ENCODE measurements around the gene LYG1. TPM values are rescaled to one million over a fixed set of nuclear protein-coding genes. Genes with fewer than 3 reads are reported as not detected.

LYG1 gene
- polyA plus RNA-seq, 1 donor (not counting 4 experiments of a cell fraction or from before 2014, with no cell fraction given) = 1.1 TPM

GRCh38 chr2:99317161-99317872 is 16.3 kb upstream of the LYG1 start:
- H3K9me3 ChIP-seq (ENCODE audit: control insufficient read depth, low read depth, low read length) = no peaks in the 10 kb centered on the region
- TF ChIP-seq EZH2 (IDR thresholded peaks at IDR 0.05; ENCODE audit: low read length) = no peak
- TF ChIP-seq, protein P1, sequence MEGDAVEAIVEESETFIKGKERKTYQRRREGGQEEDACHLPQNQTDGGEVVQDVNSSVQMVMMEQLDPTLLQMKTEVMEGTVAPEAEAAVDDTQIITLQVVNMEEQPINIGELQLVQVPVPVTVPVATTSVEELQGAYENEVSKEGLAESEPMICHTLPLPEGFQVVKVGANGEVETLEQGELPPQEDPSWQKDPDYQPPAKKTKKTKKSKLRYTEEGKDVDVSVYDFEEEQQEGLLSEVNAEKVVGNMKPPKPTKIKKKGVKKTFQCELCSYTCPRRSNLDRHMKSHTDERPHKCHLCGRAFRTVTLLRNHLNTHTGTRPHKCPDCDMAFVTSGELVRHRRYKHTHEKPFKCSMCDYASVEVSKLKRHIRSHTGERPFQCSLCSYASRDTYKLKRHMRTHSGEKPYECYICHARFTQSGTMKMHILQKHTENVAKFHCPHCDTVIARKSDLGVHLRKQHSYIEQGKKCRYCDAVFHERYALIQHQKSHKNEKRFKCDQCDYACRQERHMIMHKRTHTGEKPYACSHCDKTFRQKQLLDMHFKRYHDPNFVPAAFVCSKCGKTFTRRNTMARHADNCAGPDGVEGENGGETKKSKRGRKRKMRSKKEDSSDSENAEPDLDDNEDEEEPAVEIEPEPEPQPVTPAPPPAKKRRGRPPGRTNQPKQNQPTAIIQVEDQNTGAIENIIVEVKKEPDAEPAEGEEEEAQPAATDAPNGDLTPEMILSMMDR (optimal IDR thresholded peaks at IDR 0.05 in 1 of 3, IDR thresholded peaks at IDR 0.05 in 1 of 3, conservative IDR thresholded peaks at IDR 0.05 in 1 of 3; ENCODE audit: extremely low read depth in 1 of 3, insufficient read depth in 2 of 3, low read length in 3 of 3) = no peak
- no peaks in the 10 kb centered on the region for H3K27me3 ChIP-seq (ENCODE audit: control insufficient read depth, extremely low read depth, insufficient read depth, low read length)
- no peak overlapping the region for H3K4me3 ChIP-seq (ENCODE audit: control insufficient read depth in 2 of 3, extremely low read depth in 1 of 3, insufficient read depth in 2 of 3, low read depth in 1 of 3, low read length in 3 of 3)
- H3K27ac ChIP-seq (ENCODE audit: control insufficient read depth, insufficient read depth, low read length) = no peak overlapping the region
- no peaks in the 10 kb centered on the region for H3K4me1 ChIP-seq (ENCODE audit: control insufficient read depth, extremely low read depth, insufficient read depth, low read length)
- dilution Hi-C loops (cut with MboI; ENCODE audit: extremely low pct_ligation_motif_present, low sequenced_read_pairs) = no loop called here
- H4K20me1 ChIP-seq (ENCODE audit: control insufficient read depth, extremely low read depth, insufficient read depth, low read length) = no peaks in the 10 kb centered on the region
- no peak overlapping the region for H3K4me2 ChIP-seq (ENCODE audit: control insufficient read depth, extremely low read depth, insufficient read depth, low read depth, low read length)
- H3K36me3 ChIP-seq (ENCODE audit: control insufficient read depth in 2 of 2, extremely low read depth in 1 of 2, insufficient read depth in 2 of 2, low read length in 2 of 2) = peaks cover 13 to 21% of the 10 kb centered on the region in 2 experiments
- no peaks in the 10 kb centered on the region for H3K9me1 ChIP-seq (ENCODE audit: control insufficient read depth, extremely low read depth, insufficient read depth, low read length)
- FAIRE-seq (no peak), DNase-seq (ENCODE audit: low read depth, low spot score) (no peak)
- no peak overlapping the region for H3K9ac ChIP-seq (ENCODE audit: control insufficient read depth, extremely low read depth, insufficient read depth, low read length)
- H3K79me2 ChIP-seq (ENCODE audit: control insufficient read depth, insufficient read depth, low read length) = peaks cover 2% of the 10 kb centered on the region
- H2AFZ ChIP-seq (ENCODE audit: control insufficient read depth, low read length) = no peak overlapping the region

DNA sequence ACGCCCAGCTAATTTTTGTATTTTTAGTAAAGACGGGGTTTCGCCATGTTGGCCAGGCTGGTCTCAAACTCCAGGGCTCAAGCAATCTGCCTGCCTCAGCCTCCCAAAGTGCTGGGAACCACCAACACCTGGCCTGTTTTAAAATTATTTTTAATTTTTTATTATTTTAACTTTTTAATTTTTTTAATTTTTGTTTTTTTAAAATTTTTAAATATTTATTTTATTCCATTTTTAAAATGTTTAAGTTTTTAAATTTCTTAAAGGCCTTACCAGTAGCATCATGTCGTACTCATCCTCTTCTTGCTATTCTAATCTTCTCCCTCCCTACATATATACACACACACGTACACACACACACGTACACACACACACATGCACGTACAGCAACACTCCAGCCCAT is 1.4 kb downstream of the LYG1 start:
- Histone ChIP-seq H3K79me2 (ENCODE audit: control insufficient read depth, insufficient read depth, low read length) (no peaks in the 10 kb centered on the region), H3K4me2 (ENCODE audit: control insufficient read depth, extremely low read depth, insufficient read depth, low read depth, low read length) (no peak overlapping the region), H3K9ac (ENCODE audit: control insufficient read depth, extremely low read depth, insufficient read depth, low read length) (no peak overlapping the region), H3K9me1 (ENCODE audit: control insufficient read depth, extremely low read depth, insufficient read depth, low read length) (no peaks in the 10 kb centered on the region), H3K27ac (ENCODE audit: control insufficient read depth, insufficient read depth, low read length) (no peak overlapping the region), H3K4me1 (ENCODE audit: control insufficient read depth, extremely low read depth, insufficient read depth, low read length) (no peaks in the 10 kb centered on the region), H3K4me3 (ENCODE audit: control insufficient read depth in 2 of 3, extremely low read depth in 1 of 3, insufficient read depth in 2 of 3, low read depth in 1 of 3, low read length in 3 of 3) (no peak overlapping the region), H3K27me3 (ENCODE audit: control insufficient read depth, extremely low read depth, insufficient read depth, low read length) (no peaks in the 10 kb centered on the region), H4K20me1 (ENCODE audit: control insufficient read depth, extremely low read depth, insufficient read depth, low read length) (no peaks in the 10 kb centered on the region), H2AFZ (ENCODE audit: control insufficient read depth, low read length) (no peak overlapping the region), H3K9me3 (ENCODE audit: control insufficient read depth, low read depth, low read length) (no peaks in the 10 kb centered on the region), H3K36me3 (ENCODE audit: control insufficient read depth in 2 of 2, extremely low read depth in 1 of 2, insufficient read depth in 2 of 2, low read length in 2 of 2) (no peaks in the 10 kb centered on the region)
- FAIRE-seq = no peak
- DNase-seq (ENCODE audit: low read depth, low spot score) = no peak
- TF ChIP-seq, protein P1 (optimal IDR thresholded peaks at IDR 0.05 in 1 of 3, IDR thresholded peaks at IDR 0.05 in 1 of 3, conservative IDR thresholded peaks at IDR 0.05 in 1 of 3; ENCODE audit: extremely low read depth in 1 of 3, insufficient read depth in 2 of 3, low read length in 3 of 3) = no peak
- TF ChIP-seq EZH2 (IDR thresholded peaks at IDR 0.05; ENCODE audit: low read length) = no peak
- dilution Hi-C loops (cut with MboI; ENCODE audit: extremely low pct_ligation_motif_present, low sequenced_read_pairs) = no loop called here

Measured in keratinocyte (primary cell).